RWPE2 (cell line): ENCODE measurements around the gene RUFY1.
"Not testable (repeated sequence)": the region's sequence is repeated elsewhere in the genome, so short reads cannot be mapped to it uniquely, and the experiment has no call there.

Experiments used
- ATAC-seq: fragments of 200-7000 bp; cut with Tn5 transposase; 3 replicates; pipeline ENCODE4 v1.9.1; 2021; ENCODE audit warnings: low read depth
- DNase-seq: peaks from one replicate; pipeline ENCODE4 v3.0.0-alpha.2; 2020; ENCODE audit warnings: low spot score
- H3K27ac ChIP-seq: fragments of 450-650 bp; 2 replicates; pipeline ENCODE4 v1.5.1; 2017; ENCODE audit warnings: mild to moderate bottlenecking; ENCODE audit not compliant: poor library complexity, severe bottlenecking
- H3K27me3 ChIP-seq: fragments of 250-450 bp; sonication (Bioruptor Pico); 2 replicates; pipeline ENCODE4 v1.5.1; 2021; ENCODE audit warnings: mild to moderate bottlenecking, moderate library complexity; ENCODE audit not compliant: insufficient read depth, poor library complexity, severe bottlenecking
- H3K36me3 ChIP-seq: fragments of 250-450 bp; sonication (Bioruptor Pico); 2 replicates; pipeline ENCODE4 v1.5.1; 2020; ENCODE audit warnings: low read depth, mild to moderate bottlenecking, moderate library complexity
- H3K4me1 ChIP-seq: fragments of 250-450 bp; sonication (Bioruptor Pico); 2 replicates; pipeline ENCODE4 v1.5.1; 2021; ENCODE audit warnings: mild to moderate bottlenecking, moderate library complexity; ENCODE audit not compliant: insufficient read depth, poor library complexity, severe bottlenecking
- H3K4me3 ChIP-seq: fragments of 250-450 bp; sonication (Bioruptor Pico); 2 replicates; pipeline ENCODE4 v1.5.1; 2021; ENCODE audit warnings: mild to moderate bottlenecking, moderate library complexity; ENCODE audit not compliant: severe bottlenecking
- H3K9me3 ChIP-seq: fragments of 250-450 bp; sonication (Bioruptor Pico); 2 replicates; pipeline ENCODE4 v1.5.1; 2021; ENCODE audit warnings: mild to moderate bottlenecking, moderate library complexity; ENCODE audit not compliant: severe bottlenecking
- CTCF ChIP-seq: fragments of 450-650 bp; IDR thresholded peaks from one replicate; pipeline ENCODE4 v1.5.1; 2017; ENCODE audit warnings: mild to moderate bottlenecking, moderate library complexity; ENCODE audit not compliant: poor library complexity, severe bottlenecking

RUFY1 gene

GRCh38 chr5:179648410-179648809 is 98.1 kb downstream of the RUFY1 start:
- no peaks in the 10 kb centered on the region for H3K9me3 ChIP-seq
- H3K27ac ChIP-seq: no peak overlapping the region
- peak; percentile 64 for DNase-seq
- H3K4me1 ChIP-seq: no peaks in the 10 kb centered on the region
- H3K36me3 ChIP-seq: no peaks in the 10 kb centered on the region
- no peak overlapping the region for H3K4me3 ChIP-seq
- no peak for TF ChIP-seq CTCF
- no peak; the same call in 2 of the 3 replicates for ATAC-seq
- H3K27me3 ChIP-seq: no peaks in the 10 kb centered on the region

- H3K27ac ChIP-seq, H3K36me3 ChIP-seq, DNase-seq, H3K9me3 ChIP-seq, H3K4me3 ChIP-seq, H3K27me3 ChIP-seq, ATAC-seq, H3K4me1 ChIP-seq: not testable (repeated sequence)
Measured at GRCh38 chr5:179649166-179649703, 98.9 kb downstream of the RUFY1 start.

- H3K36me3 ChIP-seq, ATAC-seq, H3K9me3 ChIP-seq, H3K4me1 ChIP-seq, H3K4me3 ChIP-seq, H3K27me3 ChIP-seq, H3K27ac ChIP-seq, DNase-seq: not testable (repeated sequence)
Measured at GRCh38 chr5:179650245-179650644, 99.9 kb downstream of the RUFY1 start.

- not testable (repeated sequence) for H3K4me1 ChIP-seq, DNase-seq, H3K27me3 ChIP-seq, H3K4me3 ChIP-seq, ATAC-seq, H3K9me3 ChIP-seq, H3K27ac ChIP-seq, H3K36me3 ChIP-seq
Measured at GRCh38 chr5:179653135-179653534, 102.8 kb downstream of the RUFY1 start.

GRCh38 chr5:179657302-179658178 is 107.2 kb downstream of the RUFY1 start:
- not testable (repeated sequence) for H3K27ac ChIP-seq, DNase-seq, H3K4me3 ChIP-seq, H3K36me3 ChIP-seq, H3K9me3 ChIP-seq, H3K4me1 ChIP-seq, H3K27me3 ChIP-seq
- ATAC-seq: peak; percentile 93

GRCh38 chr5:179658179-179658856 is 108.0 kb downstream of the RUFY1 start:
- Histone ChIP-seq H3K4me3 (peak overlapping the region; percentile 48), H3K27ac (peak overlapping the region; percentile 15)
- not testable (repeated sequence) for H3K4me1 ChIP-seq, DNase-seq, H3K27me3 ChIP-seq, H3K36me3 ChIP-seq, H3K9me3 ChIP-seq
- TF ChIP-seq CTCF: peak; percentile 26
- peak; percentile 67 for ATAC-seq
